Keratinocyte (primary cell): Measurements from ENCODE around the gene TJP3. TPM values are rescaled to one million over a fixed set of nuclear protein-coding genes. Genes with fewer than 3 reads are reported as not detected.

Experiments
- DNase-seq: peaks from one replicate; pipeline ENCODE4 v3.0.0-alpha.2; 2011; ENCODE audit warnings: low read depth, missing footprints, low spot score
- FAIRE-seq: peaks from 2 replicates; lab custom pipeline; 2011; peaks lifted over from hg19 to GRCh38; lab: Jason Lieb, UNC
- H2AFZ ChIP-seq: 2 replicates; pipeline ENCODE4 v1.6.0; 2012; ENCODE audit warnings: low read length, control low read depth, inconsistent platforms; ENCODE audit not compliant: control insufficient read depth
- H3K27ac ChIP-seq: 2 replicates; pipeline ENCODE4 v1.5.1; 2011; ENCODE audit warnings: low read length; ENCODE audit not compliant: control insufficient read depth, insufficient read depth
- H3K27me3 ChIP-seq: 3 replicates; pipeline ENCODE4 v1.6.0; 2011; ENCODE audit warnings: low read length; ENCODE audit not compliant: control insufficient read depth, insufficient read depth; ENCODE audit errors: extremely low read depth
- H3K36me3 ChIP-seq, 2 experiments: 2 replicates in 1 of 2; 3 replicates in 1 of 2; pipeline ENCODE4 v1.5.1; 2011; ENCODE audit warnings: low read length in 2 of 2, mild to moderate bottlenecking in 1 of 2; ENCODE audit not compliant: control insufficient read depth in 2 of 2, insufficient read depth in 2 of 2; ENCODE audit errors: extremely low read depth in 1 of 2
- H3K4me1 ChIP-seq: 3 replicates; pipeline ENCODE4 v1.5.1; 2011; ENCODE audit warnings: low read length; ENCODE audit not compliant: control insufficient read depth, insufficient read depth; ENCODE audit errors: extremely low read depth
- H3K4me2 ChIP-seq: 3 replicates; pipeline ENCODE4 v1.6.0; 2011; ENCODE audit warnings: low read depth, low read length; ENCODE audit not compliant: control insufficient read depth, insufficient read depth; ENCODE audit errors: extremely low read depth
- H3K4me3 ChIP-seq, 3 experiments: fragments of 200-600 bp in 1 of 3; sonication (generic) in 1 of 3; 2 replicates in 2 of 3; 3 replicates in 1 of 3; pipeline ENCODE4 v1.5.1; 2011 to 2016; ENCODE audit warnings: low read length in 3 of 3, mild to moderate bottlenecking in 3 of 3, control low read depth in 2 of 3, inconsistent platforms in 1 of 3, low read depth in 1 of 3, mixed read lengths in 1 of 3, mixed run types in 1 of 3, moderate library complexity in 1 of 3; ENCODE audit not compliant: control insufficient read depth in 2 of 3, insufficient read depth in 2 of 3; ENCODE audit errors: extremely low read depth in 1 of 3
- H3K79me2 ChIP-seq: 2 replicates; pipeline ENCODE4 v1.6.0; 2012; ENCODE audit warnings: low read length; ENCODE audit not compliant: control insufficient read depth, insufficient read depth
- H3K9ac ChIP-seq: 3 replicates; pipeline ENCODE4 v1.6.0; 2011; ENCODE audit warnings: low read length; ENCODE audit not compliant: control insufficient read depth, insufficient read depth; ENCODE audit errors: extremely low read depth
- H3K9me1 ChIP-seq: 3 replicates; pipeline ENCODE4 v1.6.0; 2011; ENCODE audit warnings: low read length; ENCODE audit not compliant: control insufficient read depth, insufficient read depth; ENCODE audit errors: extremely low read depth
- H3K9me3 ChIP-seq: 2 replicates; pipeline ENCODE4 v1.5.1; 2012; ENCODE audit warnings: low read depth, low read length; ENCODE audit not compliant: control insufficient read depth
- H4K20me1 ChIP-seq: 3 replicates; pipeline ENCODE4 v1.6.0; 2011; ENCODE audit warnings: low read length; ENCODE audit not compliant: control insufficient read depth, insufficient read depth; ENCODE audit errors: extremely low read depth
- EZH2 ChIP-seq: IDR thresholded peaks from one replicate; pipeline ENCODE4 v1.6.1; 2012; ENCODE audit warnings: inconsistent platforms, mild to moderate bottlenecking, low read length, moderate library complexity
- dilution Hi-C: fragments of 300-500 bp; cut with MboI; formaldehyde crosslinking; loops from one replicate; pipeline ENCODE4 v1.7.0; 2020; ENCODE audit warnings: low sequenced_read_pairs; ENCODE audit not compliant: extremely low pct_ligation_motif_present
- polyA plus RNA-seq, 5 experiments: library from polyadenylated mRNA; depleted of rRNA in 3 of 5; stranded (reverse) in 3 of 5; stranded (forward) in 1 of 5; unstranded in 1 of 5; fragments of >200 nt; gene quantifications; 1 replicate in 1 of 5; 2 replicates in 3 of 5; 3 replicates in 1 of 5; pipeline versions ENCODE4 v1.2.1 to v1.2.3, GENCODE V29; 2011 to 2012; ENCODE audit warnings: missing spikeins in 2 of 5, low read depth in 1 of 5, low replicate concordance in 1 of 5
- TF ChIP-seq, protein P1 (sequence below), 3 experiments: IDR thresholded peaks in 1 of 3; conservative IDR thresholded peaks in 1 of 3; optimal IDR thresholded peaks in 1 of 3; 2 replicates in 2 of 3; 3 replicates in 1 of 3; pipeline versions ENCODE3 to v1.5.1; 2011; ENCODE audit warnings: low read length in 3 of 3, mild to moderate bottlenecking in 3 of 3, moderate library complexity in 2 of 3, control low read depth in 1 of 3, inconsistent platforms in 1 of 3; ENCODE audit not compliant: insufficient read depth in 2 of 3; ENCODE audit errors: extremely low read depth in 1 of 3

Gene TJP3
- polyA plus RNA-seq, 1 donor (not counting 4 experiments of a cell fraction or from before 2014, with no cell fraction given), result 0.08 TPM

DNA sequence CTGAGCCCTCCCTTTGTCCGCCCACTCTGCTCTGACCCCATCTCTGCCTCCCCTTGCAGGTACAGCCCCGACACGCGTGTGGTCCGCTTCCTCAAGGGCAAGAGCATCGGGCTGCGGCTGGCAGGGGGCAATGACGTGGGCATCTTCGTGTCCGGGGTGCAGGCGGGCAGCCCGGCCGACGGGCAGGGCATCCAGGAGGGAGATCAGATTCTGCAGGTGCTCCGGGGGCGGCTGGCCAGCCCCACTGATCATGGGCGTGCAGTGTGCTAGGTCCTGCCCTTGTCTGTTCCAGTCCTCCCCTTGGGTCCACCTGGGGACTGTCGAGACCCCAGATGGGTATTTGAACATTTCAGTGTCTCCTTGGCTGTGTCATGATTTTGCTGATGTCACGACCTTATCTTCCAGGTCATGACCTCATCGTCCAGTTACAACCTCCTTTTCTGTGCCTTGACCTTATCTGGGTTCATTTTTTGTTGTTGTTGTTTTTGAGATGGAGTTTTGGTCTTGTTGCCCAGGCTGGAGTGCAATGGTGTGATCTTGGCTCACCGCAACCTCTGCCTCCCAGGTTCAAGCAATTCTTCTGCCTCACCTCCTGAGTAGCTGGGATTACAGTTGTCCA lies 28.0 kb downstream of the TJP3 start:
- Histone ChIP-seq H3K9me3 (no peaks in the 10 kb centered on the region), H3K79me2 (no peaks in the 10 kb centered on the region), H3K27me3 (peaks cover 3% of the 10 kb centered on the region), H3K4me3 (no peak overlapping the region), H3K4me2 (no peak overlapping the region), H3K9ac (no peak overlapping the region), H2AFZ (no peak overlapping the region), H3K36me3 (no peaks in the 10 kb centered on the region), H3K27ac (no peak overlapping the region), H3K4me1 (no peaks in the 10 kb centered on the region), H4K20me1 (no peaks in the 10 kb centered on the region), H3K9me1 (no peaks in the 10 kb centered on the region)
- no peak for FAIRE-seq
- no peak for TF ChIP-seq EZH2
- TF ChIP-seq, protein P1, sequence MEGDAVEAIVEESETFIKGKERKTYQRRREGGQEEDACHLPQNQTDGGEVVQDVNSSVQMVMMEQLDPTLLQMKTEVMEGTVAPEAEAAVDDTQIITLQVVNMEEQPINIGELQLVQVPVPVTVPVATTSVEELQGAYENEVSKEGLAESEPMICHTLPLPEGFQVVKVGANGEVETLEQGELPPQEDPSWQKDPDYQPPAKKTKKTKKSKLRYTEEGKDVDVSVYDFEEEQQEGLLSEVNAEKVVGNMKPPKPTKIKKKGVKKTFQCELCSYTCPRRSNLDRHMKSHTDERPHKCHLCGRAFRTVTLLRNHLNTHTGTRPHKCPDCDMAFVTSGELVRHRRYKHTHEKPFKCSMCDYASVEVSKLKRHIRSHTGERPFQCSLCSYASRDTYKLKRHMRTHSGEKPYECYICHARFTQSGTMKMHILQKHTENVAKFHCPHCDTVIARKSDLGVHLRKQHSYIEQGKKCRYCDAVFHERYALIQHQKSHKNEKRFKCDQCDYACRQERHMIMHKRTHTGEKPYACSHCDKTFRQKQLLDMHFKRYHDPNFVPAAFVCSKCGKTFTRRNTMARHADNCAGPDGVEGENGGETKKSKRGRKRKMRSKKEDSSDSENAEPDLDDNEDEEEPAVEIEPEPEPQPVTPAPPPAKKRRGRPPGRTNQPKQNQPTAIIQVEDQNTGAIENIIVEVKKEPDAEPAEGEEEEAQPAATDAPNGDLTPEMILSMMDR (optimal IDR thresholded peaks at IDR 0.05 in 1 of 3, IDR thresholded peaks at IDR 0.05 in 1 of 3, conservative IDR thresholded peaks at IDR 0.05 in 1 of 3; ENCODE audit: extremely low read depth in 1 of 3, insufficient read depth in 2 of 3, low read length in 3 of 3), result no peak
- dilution Hi-C loops, result no loop called here
- DNase-seq, result no peak

DNA sequence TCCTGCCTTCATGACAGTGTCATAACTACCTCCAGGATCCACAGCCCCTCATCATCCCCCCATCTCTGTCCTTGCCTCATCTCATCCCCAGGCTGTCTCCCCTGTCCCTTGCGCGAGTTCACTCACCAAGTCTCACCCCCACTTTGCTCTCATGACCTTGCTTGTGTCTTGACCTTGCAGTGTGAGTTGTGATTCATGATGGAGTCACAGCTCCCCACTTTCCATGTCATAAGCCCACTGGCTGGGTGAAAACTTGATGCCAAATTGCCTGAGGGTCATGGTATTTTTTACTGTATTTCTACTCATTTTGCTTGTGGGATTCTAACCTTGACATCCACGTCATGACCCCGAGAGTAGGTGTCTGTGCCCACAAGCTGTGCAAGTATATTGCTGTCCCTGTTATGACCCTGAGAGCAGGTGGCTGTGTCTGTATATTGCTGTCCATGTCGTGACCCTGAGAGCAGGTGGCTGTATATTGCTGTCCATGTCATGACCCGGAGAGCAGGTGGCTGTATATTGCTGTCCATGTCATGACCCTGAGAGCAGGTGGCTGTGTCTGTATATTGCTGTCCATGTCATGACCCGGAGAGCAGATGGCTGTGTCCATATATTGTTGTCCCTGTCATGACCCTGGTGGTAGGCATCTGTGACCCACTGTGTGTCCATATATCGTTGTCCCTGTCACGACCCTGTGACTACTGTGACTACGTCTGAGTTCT lies 29.5 kb downstream of the TJP3 start:
- no peaks in the 10 kb centered on the region for H3K79me2 ChIP-seq
- no peaks in the 10 kb centered on the region for H3K9me1 ChIP-seq
- no peak overlapping the region for H3K4me2 ChIP-seq
- H3K27ac ChIP-seq, result no peak overlapping the region
- no peak for FAIRE-seq
- no peak for TF ChIP-seq EZH2
- TF ChIP-seq, protein P1 (optimal IDR thresholded peaks at IDR 0.05 in 1 of 3, IDR thresholded peaks at IDR 0.05 in 1 of 3, conservative IDR thresholded peaks at IDR 0.05 in 1 of 3; ENCODE audit: extremely low read depth in 1 of 3, insufficient read depth in 2 of 3, low read length in 3 of 3), result no peak
- no peaks in the 10 kb centered on the region for H3K4me1 ChIP-seq
- no peak overlapping the region for H2AFZ ChIP-seq
- DNase-seq, result no peak
- no peaks in the 10 kb centered on the region for H4K20me1 ChIP-seq
- H3K27me3 ChIP-seq, result peaks cover 3% of the 10 kb centered on the region
- H3K9me3 ChIP-seq, result no peaks in the 10 kb centered on the region
- H3K9ac ChIP-seq, result no peak overlapping the region
- dilution Hi-C loops, result no loop called here
- no peaks in the 10 kb centered on the region for H3K36me3 ChIP-seq
- no peak overlapping the region for H3K4me3 ChIP-seq
